SU-DHL-6 (cell line): ENCODE results near the gene POM121C.
"Not testable (repeated sequence)": the region's sequence is repeated elsewhere in the genome, so short reads cannot be mapped to it uniquely, and the experiment has no call there.

Experiments used
- EZH2phosphoT487 ChIP-seq: fragments of 200-600 bp; sonication (generic), shearing (Covaris generic); conservative IDR thresholded peaks from 2 replicates; pipeline ENCODE4 v1.6.1; 2018; ENCODE audit warnings: mild to moderate bottlenecking, antibody characterized with exemption, low read length, moderate library complexity, mixed read lengths
- TF ChIP-seq, protein P1 (sequence below): fragments of 200-600 bp; sonication (generic); IDR thresholded peaks from one replicate; pipeline ENCODE4 v1.5.1; 2017; ENCODE audit warnings: antibody characterized with exemption, mild to moderate bottlenecking, low read length, moderate library complexity; ENCODE audit not compliant: insufficient read depth, poor library complexity, severe bottlenecking

DNA sequence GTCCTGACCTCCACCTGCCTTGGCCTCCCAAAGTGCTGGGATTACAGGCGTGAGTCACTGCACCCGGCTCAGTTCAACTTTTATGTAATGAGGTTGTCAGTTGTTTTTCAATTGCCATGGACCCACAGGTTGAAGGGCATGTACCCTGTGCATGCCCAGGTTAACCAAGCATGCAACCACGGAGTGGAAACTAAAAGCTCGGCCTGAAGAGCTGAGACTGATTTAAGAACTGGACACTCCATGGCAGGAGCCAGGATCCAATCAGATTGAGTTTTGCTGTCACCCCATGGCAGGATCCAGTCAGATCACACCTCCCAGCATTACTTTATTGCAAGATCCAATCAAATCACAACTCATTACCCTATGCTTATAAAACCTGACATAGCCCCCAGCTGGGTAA is 22.9 kb upstream of the POM121C start:
- TF ChIP-seq, protein P1, sequence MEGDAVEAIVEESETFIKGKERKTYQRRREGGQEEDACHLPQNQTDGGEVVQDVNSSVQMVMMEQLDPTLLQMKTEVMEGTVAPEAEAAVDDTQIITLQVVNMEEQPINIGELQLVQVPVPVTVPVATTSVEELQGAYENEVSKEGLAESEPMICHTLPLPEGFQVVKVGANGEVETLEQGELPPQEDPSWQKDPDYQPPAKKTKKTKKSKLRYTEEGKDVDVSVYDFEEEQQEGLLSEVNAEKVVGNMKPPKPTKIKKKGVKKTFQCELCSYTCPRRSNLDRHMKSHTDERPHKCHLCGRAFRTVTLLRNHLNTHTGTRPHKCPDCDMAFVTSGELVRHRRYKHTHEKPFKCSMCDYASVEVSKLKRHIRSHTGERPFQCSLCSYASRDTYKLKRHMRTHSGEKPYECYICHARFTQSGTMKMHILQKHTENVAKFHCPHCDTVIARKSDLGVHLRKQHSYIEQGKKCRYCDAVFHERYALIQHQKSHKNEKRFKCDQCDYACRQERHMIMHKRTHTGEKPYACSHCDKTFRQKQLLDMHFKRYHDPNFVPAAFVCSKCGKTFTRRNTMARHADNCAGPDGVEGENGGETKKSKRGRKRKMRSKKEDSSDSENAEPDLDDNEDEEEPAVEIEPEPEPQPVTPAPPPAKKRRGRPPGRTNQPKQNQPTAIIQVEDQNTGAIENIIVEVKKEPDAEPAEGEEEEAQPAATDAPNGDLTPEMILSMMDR = not testable (repeated sequence)
- not testable (repeated sequence) for TF ChIP-seq EZH2phosphoT487
